ENCODE data around the gene FYN. TPM values are rescaled to one million over a fixed set of nuclear protein-coding genes. Genes with fewer than 3 reads are reported as not detected.

The FYN gene
- total and polyA plus RNA-seq, 9 of the 15 experiments (the other 6 are each of a cell fraction or from before 2014, with no cell fraction given) = 2.9 to 22.1 (median 11.4) TPM

- no peak for TF ChIP-seq HDAC3 (IDR thresholded peaks at IDR 0.05; ENCODE audit: borderline replicate concordance, partially characterized antibody)
- TF ChIP-seq CBFA2T2 (conservative IDR thresholded peaks at IDR 0.05) = 0 out of 2 replicates have a peak, but pooled peaks have one; percentile 7
- peak; percentile 65 for TF ChIP-seq CBFA2T3 (IDR thresholded peaks at IDR 0.05)
- TF ChIP-seq EGR1 (conservative IDR thresholded peaks at IDR 0.05) = peak; percentile 78
- TF ChIP-seq CHCHD3 (CRISPR knock-in tag; IDR thresholded peaks at IDR 0.05) = no peak
- TF ChIP-seq TCF3 (CRISPR knock-in tag; IDR thresholded peaks at IDR 0.05) = peak; percentile 55
- TF ChIP-seq GABPA (tag; conservative IDR thresholded peaks at IDR 0.05; ENCODE audit: low read depth) = no peak
- no peak for TF ChIP-seq CAMTA2 (CRISPR knock-in tag; conservative IDR thresholded peaks at IDR 0.05)
- TF ChIP-seq GATAD2B (IDR thresholded peaks at IDR 0.05; ENCODE audit: borderline replicate concordance) = no peak
- 0 out of 2 replicates have a peak, but pooled peaks have one; percentile 29 for TF ChIP-seq TFAP4 (CRISPR knock-in tag; IDR thresholded peaks at IDR 0.05; ENCODE audit: borderline replicate concordance)
- no peak for TF ChIP-seq TFAM (CRISPR knock-in tag; conservative IDR thresholded peaks at IDR 0.05)
- TF ChIP-seq PRPF4 (IDR thresholded peaks at IDR 0.05; ENCODE audit: insufficient read depth, low read depth, low read length, poor library complexity, severe bottlenecking) = no peak
- no peak for TF ChIP-seq ZNF280B (CRISPR knock-in tag; IDR thresholded peaks at IDR 0.05)
- TF ChIP-seq ELK3 (CRISPR knock-in tag; IDR thresholded peaks at IDR 0.05) = no peak
- TF ChIP-seq AFF1 (IDR thresholded peaks at IDR 0.05; ENCODE audit: low read depth in 1 of 2, partially characterized antibody in 2 of 2) = no peak
- TF ChIP-seq SMAD3 (CRISPR knock-in tag; conservative IDR thresholded peaks at IDR 0.05) = no peak
- no peak for TF ChIP-seq ZNF695 (CRISPR knock-in tag; IDR thresholded peaks at IDR 0.05)
- peak; percentile 40; the same call in 1 of the 2 replicates for TF ChIP-seq VEZF1 (CRISPR knock-in tag; IDR thresholded peaks at IDR 0.05)
These were observed 84.6 kb downstream of the FYN start (continued) for GRCh38 chr6:111788379-111789276.

Measured in K562 (cell line).